ENCODE data around the gene TSC22D3.

GRCh38 chrX:107707866-107708265, 67.7 kb downstream of the TSC22D3 start:
- TF ChIP-seq CTCF (conservative IDR thresholded peaks at IDR 0.05 in 1 of 2, IDR thresholded peaks at IDR 0.05 in 1 of 2; ENCODE audit: extremely low read depth in 1 of 2, insufficient read depth in 1 of 2, low read depth in 1 of 2, low read length in 2 of 2) (no peak), EZH2 (IDR thresholded peaks at IDR 0.05; ENCODE audit: borderline replicate concordance, low read length) (no peak)
